Activated naive CD4-positive, alpha-beta T cell treated with anti-CD3 and anti-CD28 coated beads, Interleukin-2, amount 50 U/mL, for 72 hours (primary cell): ENCODE measurements around the gene ACVR1C. TPM values are rescaled to one million over a fixed set of nuclear protein-coding genes. Genes with fewer than 3 reads are reported as not detected.

ENCODE experiments used
- ATAC-seq, 2 donors: fragments of 150-1000 bp; cut with Tn5 transposase; 2 replicates each; pipeline ENCODE4 v1.10.0; 2021; ENCODE audit warnings: mild to moderate bottlenecking in 2 of 2, moderate library complexity in 2 of 2
- DNase-seq, 2 donors: peaks; one replicate each; pipeline ENCODE4 v3.0.0; 2021 to 2022; ENCODE audit warnings: low spot score in 2 of 2
- H3K27ac Mint-ChIP-seq, 2 donors: one replicate each; pipeline ENCODE4 v1.8.0; 2022; ENCODE audit warnings: mild to moderate bottlenecking in 2 of 2, mixed read lengths in 2 of 2
- H3K36me3 Mint-ChIP-seq, 2 donors: one replicate each; pipeline ENCODE4 v1.8.0; 2022; ENCODE audit warnings: mixed read lengths in 2 of 2
- H3K9me3 Mint-ChIP-seq, 2 donors: one replicate each; pipeline ENCODE4 v1.8.0; 2022; ENCODE audit warnings: mixed read lengths in 2 of 2
- total RNA-seq, 2 donors: library from RNA; stranded (reverse); gene quantifications; one replicate each; pipeline ENCODE4 v1.2.3, GENCODE V29; 2022

ACVR1C gene
- 1 to 10 TPM; 2.3 to 2.6 TPM for total RNA-seq

DNA sequence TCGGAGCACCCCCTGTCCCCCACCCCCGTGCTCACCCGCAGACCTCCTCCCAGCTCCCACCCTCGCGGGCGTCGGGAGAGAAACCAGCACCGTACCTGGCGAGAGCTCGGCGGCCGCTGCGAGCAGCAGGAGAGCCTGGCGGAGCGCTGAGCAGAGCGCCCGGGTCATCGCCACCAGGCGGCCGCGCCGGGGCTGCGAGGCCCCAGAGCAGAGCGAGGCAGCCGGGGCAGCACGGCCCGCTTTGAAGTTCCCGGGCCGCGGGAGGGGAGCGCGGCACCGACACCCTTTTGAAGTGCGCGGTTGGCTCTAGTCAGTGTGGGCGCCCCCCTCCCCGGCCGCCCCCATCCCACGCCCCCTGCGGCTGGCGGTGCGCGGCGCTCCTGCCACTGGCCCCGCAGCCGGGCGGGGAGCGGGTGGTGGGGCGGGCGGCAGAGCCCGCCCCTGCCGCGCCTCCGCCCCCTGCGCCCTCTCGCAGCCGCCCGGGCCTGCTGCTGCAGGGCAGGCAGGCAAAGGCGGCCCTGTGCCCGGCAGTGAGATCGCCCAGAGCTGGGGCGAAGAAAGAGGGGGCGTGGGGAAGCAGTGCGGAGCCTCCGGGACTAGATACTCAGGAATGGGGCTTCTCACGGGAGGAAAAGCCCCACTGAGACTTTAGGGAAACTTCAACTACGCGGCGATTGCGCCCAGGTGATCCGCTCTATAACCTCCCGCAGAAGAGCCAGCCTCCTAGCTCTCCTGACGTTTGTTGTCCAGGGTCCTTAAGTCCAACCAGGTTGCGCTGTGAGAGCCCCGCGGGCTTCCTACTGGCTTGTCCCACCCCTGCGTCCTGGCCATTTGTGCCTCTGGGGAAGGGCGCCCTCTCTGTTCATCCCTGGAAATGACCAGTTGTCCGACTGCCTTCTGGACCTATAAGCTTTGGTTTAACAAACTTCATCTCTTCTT is at the start of gene ACVR1C:
ACVR1C (minus strand) TSS at position 388 of the 939 bp plus-strand sequence; CDS start at position 168, 220 bp downstream.
- DNase-seq: peak; percentile 72 to 76
- Mint-ChIP-seq H3K27ac (peak within 1 kb of the TSS; percentile 52 to 84), H3K9me3 (no peaks in the 10 kb centered on the region), H3K36me3 (no peaks in the 10 kb centered on the region)
- peak; percentile 75 to 88 for ATAC-seq

DNA sequence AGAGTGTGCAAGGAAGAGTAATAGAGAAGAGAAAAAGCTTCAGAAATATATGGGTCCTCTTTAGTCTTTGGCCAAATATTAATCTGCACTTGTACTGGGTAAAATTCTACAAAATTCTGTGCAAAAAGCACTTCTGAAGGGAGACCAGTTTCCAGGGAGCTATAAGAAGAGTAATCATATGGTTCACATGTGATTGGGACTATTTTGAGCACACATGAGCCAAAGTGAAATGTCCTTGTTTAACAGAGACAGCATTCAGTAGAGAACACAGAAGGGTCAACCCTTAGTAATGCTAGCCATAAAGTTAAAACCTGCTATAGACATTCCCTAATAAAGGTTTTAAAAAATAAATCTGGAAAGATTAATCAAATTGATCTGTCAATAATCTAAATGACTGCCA is 49.3 kb upstream of the ACVR1C start:
- ATAC-seq: no peak
- Mint-ChIP-seq H3K9me3 (no peaks in the 10 kb centered on the region), H3K36me3 (no peaks in the 10 kb centered on the region), H3K27ac (no peak overlapping the region)
- DNase-seq: no peak

GRCh38 chr2:157672129-157672528 is 43.5 kb upstream of the ACVR1C start:
- peak in 1 of 2 donors; percentile 33 for ATAC-seq
- Mint-ChIP-seq H3K9me3 (peaks cover 3 to 5% of the 10 kb centered on the region in 2 donors), H3K27ac (no peak overlapping the region), H3K36me3 (no peaks in the 10 kb centered on the region)
- DNase-seq: no peak

- Mint-ChIP-seq H3K36me3 (no peaks in the 10 kb centered on the region), H3K27ac (no peak overlapping the region), H3K9me3 (no peaks in the 10 kb centered on the region)
- DNase-seq: no peak
- no peak for ATAC-seq
Observed at GRCh38 chr2:157662401-157662800, 33.7 kb upstream of the ACVR1C start.

- Mint-ChIP-seq H3K27ac (no peak overlapping the region), H3K36me3 (no peaks in the 10 kb centered on the region), H3K9me3 (no peaks in the 10 kb centered on the region)
- no peak for DNase-seq
- ATAC-seq: no peak
Observed at GRCh38 chr2:157661776-157662175, 33.1 kb upstream of the ACVR1C start.

DNA sequence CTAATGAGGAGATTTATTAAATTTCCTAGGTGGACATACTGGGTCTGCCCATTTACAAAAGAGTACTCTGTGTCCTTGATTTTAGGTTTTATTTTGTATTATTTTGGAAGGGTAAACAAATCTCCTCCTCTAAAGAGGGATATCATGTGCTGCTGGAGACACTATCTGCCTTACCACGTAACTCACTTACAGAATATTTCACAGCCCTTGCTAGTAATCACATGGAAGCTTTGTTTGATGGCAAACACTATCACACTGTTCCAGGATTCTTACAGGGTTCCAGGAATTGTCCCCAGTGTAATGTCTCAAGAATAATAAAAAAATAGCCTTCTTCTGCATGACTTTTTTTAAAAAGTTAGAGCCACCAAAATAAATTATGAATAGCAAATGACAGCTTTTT is 29.2 kb upstream of the ACVR1C start:
- ATAC-seq (no peak), DNase-seq (no peak)
- no peaks in the 10 kb centered on the region for H3K9me3 Mint-ChIP-seq
- H3K36me3 Mint-ChIP-seq: no peaks in the 10 kb centered on the region
- H3K27ac Mint-ChIP-seq: no peak overlapping the region

DNA sequence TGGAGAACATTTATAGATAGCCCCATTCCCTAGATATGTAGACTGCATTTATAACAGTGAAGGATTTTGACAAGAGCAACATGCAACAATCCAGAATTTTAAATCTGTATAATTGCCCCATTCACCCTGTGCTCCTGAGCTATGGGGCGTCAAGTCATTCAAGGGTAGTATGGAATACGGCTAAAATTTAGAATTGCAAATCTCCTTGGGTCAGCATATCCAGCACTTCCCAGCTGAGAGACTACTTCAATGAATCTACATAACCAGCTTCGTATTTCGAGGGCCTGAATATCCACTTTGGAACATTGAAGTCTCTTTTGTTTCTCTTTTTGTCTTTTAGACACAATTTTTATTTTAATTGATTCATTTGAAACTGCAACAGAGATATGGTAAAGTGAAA is 28.4 kb upstream of the ACVR1C start:
- Mint-ChIP-seq H3K36me3 (no peaks in the 10 kb centered on the region), H3K9me3 (no peaks in the 10 kb centered on the region), H3K27ac (no peak overlapping the region)
- DNase-seq (no peak), ATAC-seq (no peak)

DNA sequence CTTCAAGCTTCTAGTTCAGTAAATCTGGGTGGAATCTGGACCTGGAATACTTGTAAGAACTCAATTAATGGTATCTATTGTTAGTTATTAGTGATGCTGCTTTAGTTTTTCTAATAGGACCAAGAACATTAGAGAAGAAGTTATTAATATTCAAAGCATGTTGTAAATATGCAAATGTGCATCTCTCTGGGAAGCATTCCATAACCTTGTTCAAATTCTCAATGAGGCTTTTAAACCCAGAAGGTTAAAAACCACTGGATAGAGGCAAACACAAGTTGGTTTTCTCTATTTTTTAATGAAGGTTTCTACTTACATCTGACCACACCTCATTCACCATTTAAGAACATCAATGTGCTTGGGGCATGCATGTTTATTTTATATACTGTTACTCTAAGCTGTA is 16.1 kb upstream of the ACVR1C start:
- no peak overlapping the region for H3K27ac Mint-ChIP-seq
- H3K36me3 Mint-ChIP-seq: no peaks in the 10 kb centered on the region
- ATAC-seq: no peak
- DNase-seq: no peak
- H3K9me3 Mint-ChIP-seq: peaks cover 0 to 4% of the 10 kb centered on the region in 2 donors

DNA sequence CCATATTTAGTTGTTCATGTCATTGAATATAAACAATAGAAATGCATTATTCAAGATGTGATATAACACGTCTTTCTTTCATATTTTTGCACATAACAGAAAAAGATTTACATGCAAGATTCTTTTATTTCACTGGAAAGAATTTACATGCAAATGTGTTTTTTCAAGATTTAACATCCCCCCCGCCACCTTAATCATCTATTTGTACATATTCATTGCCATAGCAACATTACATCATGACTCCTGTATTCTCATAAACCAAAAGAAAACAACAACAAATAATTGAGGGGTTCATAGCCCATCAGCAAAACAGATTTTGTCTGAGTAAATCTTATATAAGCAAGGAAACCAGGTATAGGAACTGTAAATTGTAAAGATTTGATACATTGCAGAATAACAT is 3.2 kb upstream of the ACVR1C start:
- ATAC-seq: no peak
- H3K36me3 Mint-ChIP-seq: no peaks in the 10 kb centered on the region
- no peaks in the 10 kb centered on the region for H3K9me3 Mint-ChIP-seq
- no peak for DNase-seq
- H3K27ac Mint-ChIP-seq: no peak overlapping the region

DNA sequence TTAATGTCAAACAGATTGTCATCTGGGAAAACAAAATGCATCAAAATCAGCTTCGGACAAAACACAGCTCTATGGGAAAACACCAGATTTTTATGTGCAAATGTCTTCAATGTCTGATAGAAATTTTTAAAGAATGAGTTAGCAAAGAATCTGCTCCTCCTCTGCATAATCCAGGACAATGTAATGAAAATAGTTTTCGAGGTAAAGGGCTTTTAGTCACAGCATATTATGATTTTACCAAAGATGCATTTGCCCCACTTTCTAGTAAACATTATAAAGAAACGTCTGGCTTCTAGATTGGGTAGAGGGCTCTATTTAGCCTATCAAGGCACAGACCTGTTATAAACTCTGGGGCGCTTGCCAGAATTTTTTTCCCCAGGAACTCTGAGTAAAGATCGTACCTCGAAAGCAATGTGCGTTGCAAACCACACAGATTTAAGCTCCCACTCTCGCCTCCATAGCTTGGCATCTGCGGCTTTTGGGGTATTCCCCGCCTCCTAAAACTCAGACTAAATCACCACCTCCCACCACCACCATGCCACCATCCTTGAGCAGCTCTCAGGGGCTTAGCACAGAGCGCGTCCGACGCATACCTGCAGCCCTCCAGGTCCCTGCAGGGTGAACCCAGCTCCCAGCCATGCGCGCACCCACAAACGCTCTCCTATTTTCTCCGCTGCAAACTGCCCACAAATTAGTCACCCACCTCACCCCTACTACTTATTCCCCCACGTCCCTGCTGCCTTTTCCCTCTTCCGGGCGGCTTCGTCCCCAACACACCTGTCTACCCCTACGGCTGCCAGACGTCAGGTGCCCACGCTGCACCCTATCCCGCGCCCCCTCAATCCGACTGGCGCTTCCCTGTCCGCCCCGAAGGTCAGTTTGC is 829 bp downstream of the ACVR1C start:
- DNase-seq (peak; percentile 38 to 76), ATAC-seq (peak; percentile 53 to 76)
- H3K36me3 Mint-ChIP-seq: peaks cover 0 to 5% of the 10 kb centered on the region in 2 donors
- H3K9me3 Mint-ChIP-seq: peaks cover 0 to 6% of the 10 kb centered on the region in 2 donors
- peak overlapping the region; percentile 52 to 84 for H3K27ac Mint-ChIP-seq

DNA sequence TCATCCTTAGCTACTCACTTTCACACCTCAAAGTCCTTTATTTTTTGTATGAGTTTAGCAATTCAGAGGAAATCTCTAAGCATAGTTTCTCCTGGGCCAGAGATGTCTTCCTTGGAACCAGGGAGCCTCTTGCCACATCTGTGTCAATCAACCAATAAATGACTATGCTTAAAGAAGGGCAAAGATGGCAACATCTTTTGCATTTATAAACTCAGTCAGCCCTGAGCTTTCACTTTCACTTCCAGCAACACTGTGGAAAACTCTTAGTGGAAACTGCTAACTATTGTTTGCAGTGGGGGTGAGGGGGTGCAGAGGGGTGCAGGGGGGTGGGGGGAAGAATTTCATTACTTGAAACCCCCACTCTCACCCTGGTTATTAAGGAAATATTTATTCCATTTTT is 3.4 kb downstream of the ACVR1C start:
- H3K9me3 Mint-ChIP-seq: peaks cover 0 to 14% of the 10 kb centered on the region in 2 donors
- H3K27ac Mint-ChIP-seq: no peak overlapping the region
- no peak for ATAC-seq
- peaks cover 0 to 15% of the 10 kb centered on the region in 2 donors for H3K36me3 Mint-ChIP-seq
- no peak for DNase-seq

DNA sequence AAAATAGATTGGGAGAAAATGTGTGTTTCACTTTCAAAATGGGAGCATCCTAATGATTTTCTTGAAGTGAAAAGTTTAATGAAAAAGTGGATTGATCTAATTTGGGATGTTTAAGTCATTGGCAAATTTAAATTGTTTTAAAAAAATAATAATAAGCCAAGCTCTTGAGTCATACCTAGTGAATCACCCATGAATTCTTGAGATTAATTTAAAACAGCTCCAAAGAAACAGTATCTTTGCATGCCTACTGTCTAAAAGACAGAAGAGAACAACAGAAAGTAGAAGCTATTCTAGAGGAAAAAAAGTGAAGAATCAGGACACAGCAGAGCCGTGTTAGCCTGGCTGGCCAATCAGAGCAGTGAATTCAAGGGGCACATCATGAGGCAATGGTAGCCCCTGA is 7.7 kb downstream of the ACVR1C start:
- peaks cover 0 to 15% of the 10 kb centered on the region in 2 donors for H3K36me3 Mint-ChIP-seq
- DNase-seq: no peak
- no peak overlapping the region for H3K27ac Mint-ChIP-seq
- no peak for ATAC-seq
- peaks cover 0 to 14% of the 10 kb centered on the region in 2 donors for H3K9me3 Mint-ChIP-seq

GRCh38 chr2:157611726-157612125 is 16.9 kb downstream of the ACVR1C start:
- DNase-seq (no peak), ATAC-seq (no peak)
- no peak overlapping the region for H3K27ac Mint-ChIP-seq
- peaks cover 4 to 13% of the 10 kb centered on the region in 2 donors for H3K9me3 Mint-ChIP-seq
- H3K36me3 Mint-ChIP-seq: peaks cover 8 to 14% of the 10 kb centered on the region in 2 donors

GRCh38 chr2:157611110-157611509 is 17.6 kb downstream of the ACVR1C start:
- DNase-seq (no peak), ATAC-seq (peak; percentile 18 to 41)
- Mint-ChIP-seq H3K9me3 (peaks cover 4 to 13% of the 10 kb centered on the region in 2 donors), H3K27ac (no peak overlapping the region), H3K36me3 (peaks cover 8 to 14% of the 10 kb centered on the region in 2 donors)

DNA sequence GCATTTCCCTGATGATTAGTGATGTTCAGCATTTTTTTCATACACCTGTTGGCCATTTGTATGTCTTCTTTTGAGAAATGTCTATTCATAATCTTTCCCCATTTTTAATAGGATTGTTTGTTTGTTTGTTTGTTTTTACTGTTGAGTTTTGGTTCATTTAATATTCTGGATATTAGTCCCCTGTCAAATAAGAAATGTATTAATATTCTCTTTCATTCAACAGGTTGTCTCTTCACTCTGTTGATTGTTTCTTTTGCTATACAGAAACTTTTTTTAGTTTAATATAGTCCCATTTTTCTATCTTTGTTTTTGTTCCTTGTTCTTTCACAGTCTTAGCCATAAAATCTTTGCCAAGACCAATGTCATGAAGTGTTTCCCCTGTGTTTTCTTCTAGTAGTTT is 22.1 kb downstream of the ACVR1C start:
- DNase-seq (no peak), ATAC-seq (no peak)
- Mint-ChIP-seq H3K9me3 (peaks cover 4 to 13% of the 10 kb centered on the region in 2 donors), H3K36me3 (peaks cover 8 to 12% of the 10 kb centered on the region in 2 donors), H3K27ac (no peak overlapping the region)

DNA sequence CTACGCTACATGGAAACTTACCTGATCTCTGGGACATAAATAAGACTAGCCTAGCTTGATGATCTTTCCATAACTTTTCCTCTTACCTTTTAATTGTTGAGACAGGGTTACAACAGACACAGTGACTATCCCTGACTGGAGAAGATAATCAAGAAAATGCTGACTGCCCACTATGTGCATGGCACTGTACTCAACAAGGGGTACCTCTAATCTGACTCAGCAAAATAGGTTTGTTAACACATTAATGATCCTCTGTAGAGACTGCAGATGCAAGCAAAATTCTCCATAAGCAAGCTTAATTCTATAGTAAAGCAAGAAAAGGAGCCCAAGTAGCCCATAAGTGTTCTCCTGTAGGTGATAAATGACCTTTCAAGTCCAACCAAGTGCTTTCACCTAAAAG is 25.5 kb downstream of the ACVR1C start:
- no peak for DNase-seq
- H3K36me3 Mint-ChIP-seq: no peaks in the 10 kb centered on the region
- H3K9me3 Mint-ChIP-seq: no peaks in the 10 kb centered on the region
- ATAC-seq: no peak
- no peak overlapping the region for H3K27ac Mint-ChIP-seq

- peak in 1 of 2 donors; percentile 35 for ATAC-seq
- no peaks in the 10 kb centered on the region for H3K36me3 Mint-ChIP-seq
- H3K9me3 Mint-ChIP-seq: no peaks in the 10 kb centered on the region
- no peak for DNase-seq
- H3K27ac Mint-ChIP-seq: no peak overlapping the region
Observed at GRCh38 chr2:157601807-157602206, 26.9 kb downstream of the ACVR1C start.
